ENCODE results near the gene TBC1D2B.

TBC1D2B gene

DNA sequence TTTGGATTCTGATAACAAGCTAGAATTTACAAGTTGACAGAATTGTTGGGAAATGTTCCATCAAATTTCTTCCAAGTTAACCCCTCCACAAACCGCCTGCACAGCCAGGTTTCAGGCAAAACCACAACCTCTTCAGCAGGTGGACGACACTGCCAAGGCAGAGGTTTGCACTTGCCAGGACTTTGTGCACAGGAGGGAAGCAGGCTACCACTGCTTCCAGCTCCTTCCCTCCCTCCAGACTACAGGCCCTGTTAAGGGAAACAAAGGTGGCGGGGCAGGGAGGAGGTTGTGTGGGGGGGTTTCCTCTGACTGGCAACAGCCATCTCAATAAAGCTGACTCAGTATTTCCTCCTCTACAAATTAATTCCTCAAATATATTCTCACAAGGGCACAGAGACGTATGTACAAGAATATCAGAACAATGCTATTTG is 42.2 kb downstream of the TBC1D2B start:
- Histone ChIP-seq H3K9me3 (ENCODE audit: control insufficient read depth, low read length) (no peaks in the 10 kb centered on the region), H2AFZ (no peak overlapping the region), H3K9ac (no peak overlapping the region), H3K27me3 (ENCODE audit: control insufficient read depth, insufficient read depth, low read length) (no peaks in the 10 kb centered on the region), H3K4me3 (ENCODE audit: low read depth, low read length) (no peak overlapping the region), H3K4me2 (ENCODE audit: low read length) (no peak overlapping the region), H3K27ac (no peak overlapping the region), H3K79me2 (peaks cover 6% of the 10 kb centered on the region), H3K4me1 (no peaks in the 10 kb centered on the region), H3K36me3 (ENCODE audit: control insufficient read depth, insufficient read depth, low read length) (no peaks in the 10 kb centered on the region)
- no peak for TF ChIP-seq CTCF (IDR thresholded peaks at IDR 0.05)

DNA sequence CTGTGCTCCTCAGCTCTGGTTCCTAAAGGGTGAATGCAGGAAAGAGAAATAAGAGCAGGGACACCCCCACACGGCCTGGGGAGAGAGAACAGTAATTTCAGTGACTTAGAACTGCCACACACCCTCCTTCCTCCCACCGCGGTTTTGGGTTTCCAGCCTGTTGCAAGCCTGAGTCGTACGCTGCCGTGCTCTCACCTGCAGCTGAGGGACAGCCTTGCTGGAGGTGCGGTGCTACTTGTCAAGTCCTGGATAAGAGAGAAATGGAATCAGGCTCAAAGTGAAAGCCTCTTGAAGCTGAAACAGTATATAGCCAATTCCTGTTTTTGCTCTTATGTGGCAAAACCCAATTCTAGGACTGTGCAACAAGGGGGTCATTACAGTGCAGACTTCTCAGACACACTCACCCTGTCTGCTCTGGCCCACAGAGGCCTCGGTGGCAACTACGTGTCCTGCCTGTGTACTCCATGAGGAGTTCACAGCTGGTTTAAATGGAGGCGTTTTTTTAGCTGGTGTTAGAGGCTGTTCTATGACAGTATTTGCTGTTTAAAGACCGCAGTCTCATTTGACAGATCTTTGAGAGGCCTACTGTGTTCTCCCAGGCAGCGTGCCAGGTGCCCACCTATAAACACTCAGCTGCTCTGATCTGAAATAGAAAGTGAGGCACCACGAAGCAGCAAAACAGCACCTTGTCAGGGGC is 42.9 kb downstream of the TBC1D2B start:
- H3K27ac ChIP-seq, result peak overlapping the region; percentile 29
- no peak overlapping the region for H3K4me3 ChIP-seq (ENCODE audit: low read depth, low read length)
- TF ChIP-seq CTCF (IDR thresholded peaks at IDR 0.05), result no peak

GRCh38 chr15:78033864-78034263 is 43.6 kb downstream of the TBC1D2B start:
- no peaks in the 10 kb centered on the region for H3K4me1 ChIP-seq
- no peak overlapping the region for H3K9ac ChIP-seq
- H3K27ac ChIP-seq, result no peak overlapping the region

More for the DNA sequence above, 42.9 kb downstream of the TBC1D2B start:
- Histone ChIP-seq H3K9me3 (ENCODE audit: control insufficient read depth, low read length) (no peaks in the 10 kb centered on the region), H3K36me3 (ENCODE audit: control insufficient read depth, insufficient read depth, low read length) (no peaks in the 10 kb centered on the region), H3K9ac (no peak overlapping the region), H3K4me1 (no peaks in the 10 kb centered on the region), H3K4me2 (ENCODE audit: low read length) (no peak overlapping the region), H3K79me2 (no peaks in the 10 kb centered on the region), H3K27me3 (ENCODE audit: control insufficient read depth, insufficient read depth, low read length) (no peaks in the 10 kb centered on the region), H2AFZ (no peak overlapping the region)

GRCh38 chr15:78032671-78033070 is 44.8 kb downstream of the TBC1D2B start:
- Histone ChIP-seq H3K27ac (no peak overlapping the region), H3K9me3 (ENCODE audit: control insufficient read depth, low read length) (no peaks in the 10 kb centered on the region), H3K36me3 (ENCODE audit: control insufficient read depth, insufficient read depth, low read length) (no peaks in the 10 kb centered on the region), H3K27me3 (ENCODE audit: control insufficient read depth, insufficient read depth, low read length) (no peaks in the 10 kb centered on the region), H3K4me3 (ENCODE audit: low read depth, low read length) (no peak overlapping the region), H3K4me1 (no peaks in the 10 kb centered on the region), H2AFZ (no peak overlapping the region), H3K4me2 (ENCODE audit: low read length) (no peak overlapping the region), H3K79me2 (peaks cover under 1% of the 10 kb centered on the region), H3K9ac (no peak overlapping the region)
- TF ChIP-seq CTCF (IDR thresholded peaks at IDR 0.05), result no peak

More at GRCh38 chr15:78033864-78034263, 43.6 kb downstream of the TBC1D2B start:
- H3K9me3 ChIP-seq (ENCODE audit: control insufficient read depth, low read length), result no peaks in the 10 kb centered on the region
- H3K79me2 ChIP-seq, result no peaks in the 10 kb centered on the region
- no peaks in the 10 kb centered on the region for H3K27me3 ChIP-seq (ENCODE audit: control insufficient read depth, insufficient read depth, low read length)
- TF ChIP-seq CTCF (IDR thresholded peaks at IDR 0.05), result no peak
- H3K36me3 ChIP-seq (ENCODE audit: control insufficient read depth, insufficient read depth, low read length), result no peaks in the 10 kb centered on the region
- H3K4me2 ChIP-seq (ENCODE audit: low read length), result no peak overlapping the region
- no peak overlapping the region for H2AFZ ChIP-seq
- H3K4me3 ChIP-seq (ENCODE audit: low read depth, low read length), result no peak overlapping the region

- no peaks in the 10 kb centered on the region for H3K27me3 ChIP-seq (ENCODE audit: control insufficient read depth, insufficient read depth, low read length)
- no peaks in the 10 kb centered on the region for H3K36me3 ChIP-seq (ENCODE audit: control insufficient read depth, insufficient read depth, low read length)
- peaks cover 2% of the 10 kb centered on the region for H3K79me2 ChIP-seq
- H3K4me3 ChIP-seq (ENCODE audit: low read depth, low read length), result no peak overlapping the region
- H3K4me1 ChIP-seq, result no peaks in the 10 kb centered on the region
- peak overlapping the region; percentile 51 for H3K27ac ChIP-seq
- H3K9ac ChIP-seq, result no peak overlapping the region
- no peaks in the 10 kb centered on the region for H3K9me3 ChIP-seq (ENCODE audit: control insufficient read depth, low read length)
- no peak overlapping the region for H2AFZ ChIP-seq
- H3K4me2 ChIP-seq (ENCODE audit: low read length), result no peak overlapping the region
- no peak for TF ChIP-seq CTCF (IDR thresholded peaks at IDR 0.05)
These were observed 52.6 kb downstream of the TBC1D2B start for GRCh38 chr15:78024883-78025282.
